PC-9 (cell line): ENCODE data around the gene AIP.
"Not testable (repeated sequence)": the region's sequence is repeated elsewhere in the genome, so short reads cannot be mapped to it uniquely, and the experiment has no call there.

Experiments
- CTCF ChIP-seq: fragments of 200-600 bp; sonication (generic); conservative IDR thresholded peaks from 2 replicates; pipeline ENCODE4 v1.6.1; 2017; ENCODE audit warnings: mixed run types, antibody characterized with exemption, mild to moderate bottlenecking, moderate library complexity
- EZH2 ChIP-seq: fragments of 200-600 bp; sonication (generic); IDR thresholded peaks from 2 replicates; pipeline ENCODE4 v1.8.0; 2017; ENCODE audit warnings: antibody characterized with exemption, low read depth

DNA sequence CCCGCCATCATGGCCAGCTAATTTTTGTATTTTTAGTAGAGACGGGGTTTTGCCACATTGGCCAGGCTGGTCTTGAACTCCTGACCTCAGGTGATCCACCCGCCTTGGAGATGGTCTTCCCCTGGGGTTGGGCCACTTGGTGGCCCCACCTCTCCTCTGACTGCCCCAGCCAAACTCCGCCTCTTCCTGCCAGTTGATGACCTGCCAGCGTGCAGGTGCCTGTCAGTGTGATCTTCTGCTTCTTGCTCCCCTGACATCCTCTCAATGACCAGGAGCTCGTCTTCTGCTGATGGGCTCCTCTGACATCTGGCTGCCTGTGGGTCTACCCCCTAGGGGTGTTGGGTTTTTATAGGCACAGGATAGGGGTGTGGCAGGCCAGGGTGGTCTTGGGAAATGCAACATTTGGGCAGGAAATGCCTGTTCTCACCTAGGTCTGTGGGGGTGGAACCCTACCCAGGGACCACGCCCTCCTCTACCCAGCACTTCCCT lies 3.1 kb downstream of the AIP start:
- not testable (repeated sequence) for TF ChIP-seq EZH2, CTCF
